Fibroblast of lung (primary cell): Measurements from ENCODE around the gene BHLHA9.

Experiments used
- CTCF ChIP-seq, 2 donors: IDR thresholded peaks in 1 of 2; conservative IDR thresholded peaks in 1 of 2; 1 replicate in 1 of 2; 2 replicates in 1 of 2; pipeline ENCODE4 v1.5.1; 2011 to 2012; ENCODE audit warnings: low read length in 2 of 2, control low read depth in 1 of 2, inconsistent platforms in 1 of 2, low read depth in 1 of 2, mild to moderate bottlenecking in 1 of 2
- EZH2 ChIP-seq: IDR thresholded peaks from 2 replicates; pipeline ENCODE4 v1.5.1; 2012; ENCODE audit warnings: low read length, control low read depth, mild to moderate bottlenecking; ENCODE audit errors: missing control alignments

- TF ChIP-seq CTCF (conservative IDR thresholded peaks at IDR 0.05 in 1 of 2, IDR thresholded peaks at IDR 0.05 in 1 of 2; ENCODE audit: low read depth in 1 of 2, low read length in 2 of 2), result no peak
- TF ChIP-seq EZH2, result no peak
Measured at GRCh38 chr17:1315409-1315808, 45.2 kb downstream of the BHLHA9 start.
